ENCODE measurements around the gene WEE2. TPM values are rescaled to one million over a fixed set of nuclear protein-coding genes. Genes with fewer than 3 reads are reported as not detected.

Gene WEE2
- total and polyA plus RNA-seq, 9 of the 15 experiments (the other 6 are each of a cell fraction or from before 2014, with no cell fraction given): not detected

DNA sequence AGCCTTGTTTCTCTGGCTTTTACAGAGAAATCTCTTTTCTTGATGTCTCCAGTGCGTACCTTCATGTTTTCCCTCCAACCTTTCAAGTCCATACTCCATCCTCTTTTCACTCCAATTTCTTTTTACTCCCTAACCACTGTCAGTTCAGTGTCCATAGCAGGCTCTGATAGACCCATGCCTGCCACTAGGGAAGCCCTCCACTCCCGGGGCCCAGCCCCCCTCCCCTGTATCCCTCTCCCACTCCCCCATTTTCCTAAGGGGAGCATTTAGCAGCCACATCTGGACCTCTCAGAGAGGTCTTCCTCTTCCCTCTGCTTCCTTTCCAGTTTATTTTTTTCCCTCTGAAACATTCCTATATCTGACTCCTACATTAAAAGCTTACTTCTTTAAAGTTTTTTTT lies 39.3 kb upstream of the WEE2 start:
- WGBS (ENCODE audit: insufficient coverage, low coverage, missing lambda C conversion rate): 18% methylated on average over 2 of the region's 2 CpGs
- H3K27ac ChIP-seq (ENCODE audit: extremely low read depth, low read depth, low read length): no peak overlapping the region
- no peaks in the 10 kb centered on the region for H3K36me3 ChIP-seq (ENCODE audit: control insufficient read depth, insufficient read depth, low read length)
- intact Hi-C loops (cut with micrococcal nuclease) (no loop called here), in situ Hi-C loops (cut with MboI) (no loop called here)
- CTCF ChIA-PET (ENCODE audit: low intra/inter-chr PET ratio): no interaction called here
- no peaks in the 10 kb centered on the region for H3K9me1 ChIP-seq (ENCODE audit: control insufficient read depth, insufficient read depth, low read length)
- FAIRE-seq (no peak), ATAC-seq (no peak), DNase-seq (ENCODE audit: extremely low read depth in 1 of 4, low spot score in 3 of 4) (no peak)
- peaks cover 4 to 8% of the 10 kb centered on the region in 2 experiments; a peak in 3 of 5 replicates for H3K4me1 ChIP-seq (replicated peaks in 1 of 2; ENCODE audit: control insufficient read depth in 2 of 2, insufficient read depth in 2 of 2, low read length in 2 of 2)
- H3K79me2 ChIP-seq (ENCODE audit: control insufficient read depth, insufficient read depth, low read length): no peaks in the 10 kb centered on the region
- H3K4me3 ChIP-seq: no peak overlapping the region
- POLR2A ChIA-PET: no interaction called here
- H3K27me3 ChIP-seq (ENCODE audit: control insufficient read depth in 2 of 2, insufficient read depth in 2 of 2, low read length in 2 of 2): peaks cover 7 to 19% of the 10 kb centered on the region in 2 experiments; a peak in 4 of 5 replicates
- no peak overlapping the region for H2AFZ ChIP-seq (ENCODE audit: low read depth, low read length)
- BruUV-seq (replicated peaks): no TSS peak
- TF ChIP-seq GABPB2 (CRISPR knock-in tag; conservative IDR thresholded peaks at IDR 0.05) (no peak), SIX5 (IDR thresholded peaks at IDR 0.05; ENCODE audit: borderline replicate concordance in 1 of 2, insufficient read depth in 1 of 2, low read depth in 1 of 2, low read length in 2 of 2) (no peak), MTA2 (IDR thresholded peaks at IDR 0.05; ENCODE audit: low read depth) (no peak), SRSF7 (optimal IDR thresholded peaks at IDR 0.05; ENCODE audit: low read depth, low read length) (no peak), HDAC1 (IDR thresholded peaks at IDR 0.05) (no peak), POLR2G (IDR thresholded peaks at IDR 0.05; ENCODE audit: low read depth, low read length) (no peak)
- TF ChIP-seq, protein P1, sequence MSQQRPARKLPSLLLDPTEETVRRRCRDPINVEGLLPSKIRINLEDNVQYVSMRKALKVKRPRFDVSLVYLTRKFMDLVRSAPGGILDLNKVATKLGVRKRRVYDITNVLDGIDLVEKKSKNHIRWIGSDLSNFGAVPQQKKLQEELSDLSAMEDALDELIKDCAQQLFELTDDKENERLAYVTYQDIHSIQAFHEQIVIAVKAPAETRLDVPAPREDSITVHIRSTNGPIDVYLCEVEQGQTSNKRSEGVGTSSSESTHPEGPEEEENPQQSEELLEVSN (IDR thresholded peaks at IDR 0.05; ENCODE audit: borderline replicate concordance in 1 of 2, extremely low read depth in 1 of 2, insufficient read depth in 1 of 2, insufficient read length in 1 of 2, low read depth in 1 of 2, low read length in 1 of 2, poor library complexity in 1 of 2, severe bottlenecking in 1 of 2): no peak
- TF ChIP-seq, protein P2, sequence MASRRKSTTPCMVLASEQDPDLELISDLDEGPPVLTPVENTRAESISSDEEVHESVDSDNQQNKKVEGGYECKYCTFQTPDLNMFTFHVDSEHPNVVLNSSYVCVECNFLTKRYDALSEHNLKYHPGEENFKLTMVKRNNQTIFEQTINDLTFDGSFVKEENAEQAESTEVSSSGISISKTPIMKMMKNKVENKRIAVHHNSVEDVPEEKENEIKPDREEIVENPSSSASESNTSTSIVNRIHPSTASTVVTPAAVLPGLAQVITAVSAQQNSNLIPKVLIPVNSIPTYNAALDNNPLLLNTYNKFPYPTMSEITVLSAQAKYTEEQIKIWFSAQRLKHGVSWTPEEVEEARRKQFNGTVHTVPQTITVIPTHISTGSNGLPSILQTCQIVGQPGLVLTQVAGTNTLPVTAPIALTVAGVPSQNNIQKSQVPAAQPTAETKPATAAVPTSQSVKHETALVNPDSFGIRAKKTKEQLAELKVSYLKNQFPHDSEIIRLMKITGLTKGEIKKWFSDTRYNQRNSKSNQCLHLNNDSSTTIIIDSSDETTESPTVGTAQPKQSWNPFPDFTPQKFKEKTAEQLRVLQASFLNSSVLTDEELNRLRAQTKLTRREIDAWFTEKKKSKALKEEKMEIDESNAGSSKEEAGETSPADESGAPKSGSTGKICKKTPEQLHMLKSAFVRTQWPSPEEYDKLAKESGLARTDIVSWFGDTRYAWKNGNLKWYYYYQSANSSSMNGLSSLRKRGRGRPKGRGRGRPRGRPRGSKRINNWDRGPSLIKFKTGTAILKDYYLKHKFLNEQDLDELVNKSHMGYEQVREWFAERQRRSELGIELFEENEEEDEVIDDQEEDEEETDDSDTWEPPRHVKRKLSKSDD (conservative IDR thresholded peaks at IDR 0.05; ENCODE audit: low read length): no peak
- TF ChIP-seq, protein P3, sequence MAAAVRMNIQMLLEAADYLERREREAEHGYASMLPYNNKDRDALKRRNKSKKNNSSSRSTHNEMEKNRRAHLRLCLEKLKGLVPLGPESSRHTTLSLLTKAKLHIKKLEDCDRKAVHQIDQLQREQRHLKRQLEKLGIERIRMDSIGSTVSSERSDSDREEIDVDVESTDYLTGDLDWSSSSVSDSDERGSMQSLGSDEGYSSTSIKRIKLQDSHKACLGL (CRISPR knock-in tag; IDR thresholded peaks at IDR 0.05; ENCODE audit: borderline replicate concordance, poor library complexity, severe bottlenecking): no peak
- TF ChIP-seq, protein P4, sequence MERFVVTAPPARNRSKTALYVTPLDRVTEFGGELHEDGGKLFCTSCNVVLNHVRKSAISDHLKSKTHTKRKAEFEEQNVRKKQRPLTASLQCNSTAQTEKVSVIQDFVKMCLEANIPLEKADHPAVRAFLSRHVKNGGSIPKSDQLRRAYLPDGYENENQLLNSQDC (CRISPR knock-in tag; IDR thresholded peaks at IDR 0.05): no peak
- H3K9ac ChIP-seq (ENCODE audit: insufficient read depth in 1 of 2, low read depth in 2 of 2, low read length in 2 of 2): no peak overlapping the region
- no peak overlapping the region for H3K4me2 ChIP-seq (ENCODE audit: insufficient read depth, low read length)
- H4K20me1 ChIP-seq (replicated peaks; ENCODE audit: control insufficient read depth, insufficient read depth, low read length): no peaks in the 10 kb centered on the region
- no peaks in the 10 kb centered on the region for H3K9me3 ChIP-seq (replicated peaks; ENCODE audit: control insufficient read depth, insufficient read depth, low read depth, low read length)

Measured in K562 (cell line).